Measurements from ENCODE around the gene TNRC18. TPM values are rescaled to one million over a fixed set of nuclear protein-coding genes. Genes with fewer than 3 reads are reported as not detected.

TNRC18 gene
- total and polyA plus RNA-seq, 9 of the 15 experiments (the other 6 are each of a cell fraction or from before 2014, with no cell fraction given): 0.03 to 43.2 (median 18.0) TPM

DNA sequence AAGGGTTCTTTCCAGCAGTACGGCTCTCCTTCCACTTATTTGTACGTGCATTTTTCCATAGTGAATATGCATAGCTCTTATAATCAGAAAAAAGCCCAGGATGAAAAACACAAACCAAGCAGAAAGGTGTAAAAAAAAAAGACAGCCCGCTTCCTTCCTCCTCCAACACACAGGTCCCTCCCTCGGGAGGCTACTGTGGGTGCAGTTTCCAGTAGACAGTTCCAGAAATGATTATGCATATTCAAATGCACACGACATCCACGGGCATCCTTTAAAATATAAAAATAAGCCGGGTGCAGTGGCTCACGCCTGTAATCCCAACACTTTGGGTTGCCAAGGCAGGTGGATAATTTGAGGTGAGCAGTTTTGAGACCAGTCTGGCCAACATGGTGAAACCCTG is 59.9 kb downstream of the TNRC18 start:
- no peaks in the 10 kb centered on the region for H3K27me3 ChIP-seq (ENCODE audit: control insufficient read depth in 2 of 2, insufficient read depth in 2 of 2, low read length in 2 of 2)
- H3K36me3 ChIP-seq (ENCODE audit: control insufficient read depth, insufficient read depth, low read length): peaks cover 34% of the 10 kb centered on the region; the same call in 2 of the 3 replicates
- no TSS peak for BruUV-seq (replicated peaks)
- ChIA-PET CTCF (ENCODE audit: low intra/inter-chr PET ratio) (no interaction called here), POLR2A (interaction anchor here (0.6 kb wide), 2 partner anchors 17 to 108 kb away, joined by 3 read pairs; no protein-coding TSS in a partner anchor)
- H4K20me1 ChIP-seq (replicated peaks; ENCODE audit: control insufficient read depth, insufficient read depth, low read length): no peaks in the 10 kb centered on the region
- no peaks in the 10 kb centered on the region for H3K4me1 ChIP-seq (replicated peaks in 1 of 2; ENCODE audit: control insufficient read depth in 2 of 2, insufficient read depth in 2 of 2, low read length in 2 of 2)
- in situ Hi-C loops (cut with MboI): no loop called here
- no peak overlapping the region for H3K9ac ChIP-seq (ENCODE audit: insufficient read depth in 1 of 2, low read depth in 2 of 2, low read length in 2 of 2)
- ATAC-seq: no peak
- 95% methylated on average over 8 of the region's 8 CpGs for WGBS (ENCODE audit: insufficient coverage, low coverage, missing lambda C conversion rate)
- H3K27ac ChIP-seq (ENCODE audit: extremely low read depth, low read depth, low read length): no peak overlapping the region
- intact Hi-C loops (cut with micrococcal nuclease): loop anchor here (10.0 kb wide), 1 partner anchor 341 kb away; no protein-coding TSS in a partner anchor
- no peaks in the 10 kb centered on the region for H3K9me1 ChIP-seq (ENCODE audit: control insufficient read depth, insufficient read depth, low read length)
- no peak for DNase-seq (ENCODE audit: extremely low read depth in 1 of 4, low spot score in 3 of 4)
- no peak overlapping the region for H2AFZ ChIP-seq (ENCODE audit: low read depth, low read length)
- no peak for TF ChIP-seq EHMT2 (IDR thresholded peaks at IDR 0.05)
- no peak for TF ChIP-seq CREBBP (IDR thresholded peaks at IDR 0.05; ENCODE audit: low read depth, low read length)
- TF ChIP-seq CCAR2 (IDR thresholded peaks at IDR 0.05; ENCODE audit: low read depth, low read length): no peak
- no peak for TF ChIP-seq TEAD2 (tag; IDR thresholded peaks at IDR 0.05)
- TF ChIP-seq ARHGAP35 (IDR thresholded peaks at IDR 0.05; ENCODE audit: partially characterized antibody): no peak
- no peak for TF ChIP-seq ZNF253 (CRISPR knock-in tag; conservative IDR thresholded peaks at IDR 0.05)
- TF ChIP-seq, protein P1, sequence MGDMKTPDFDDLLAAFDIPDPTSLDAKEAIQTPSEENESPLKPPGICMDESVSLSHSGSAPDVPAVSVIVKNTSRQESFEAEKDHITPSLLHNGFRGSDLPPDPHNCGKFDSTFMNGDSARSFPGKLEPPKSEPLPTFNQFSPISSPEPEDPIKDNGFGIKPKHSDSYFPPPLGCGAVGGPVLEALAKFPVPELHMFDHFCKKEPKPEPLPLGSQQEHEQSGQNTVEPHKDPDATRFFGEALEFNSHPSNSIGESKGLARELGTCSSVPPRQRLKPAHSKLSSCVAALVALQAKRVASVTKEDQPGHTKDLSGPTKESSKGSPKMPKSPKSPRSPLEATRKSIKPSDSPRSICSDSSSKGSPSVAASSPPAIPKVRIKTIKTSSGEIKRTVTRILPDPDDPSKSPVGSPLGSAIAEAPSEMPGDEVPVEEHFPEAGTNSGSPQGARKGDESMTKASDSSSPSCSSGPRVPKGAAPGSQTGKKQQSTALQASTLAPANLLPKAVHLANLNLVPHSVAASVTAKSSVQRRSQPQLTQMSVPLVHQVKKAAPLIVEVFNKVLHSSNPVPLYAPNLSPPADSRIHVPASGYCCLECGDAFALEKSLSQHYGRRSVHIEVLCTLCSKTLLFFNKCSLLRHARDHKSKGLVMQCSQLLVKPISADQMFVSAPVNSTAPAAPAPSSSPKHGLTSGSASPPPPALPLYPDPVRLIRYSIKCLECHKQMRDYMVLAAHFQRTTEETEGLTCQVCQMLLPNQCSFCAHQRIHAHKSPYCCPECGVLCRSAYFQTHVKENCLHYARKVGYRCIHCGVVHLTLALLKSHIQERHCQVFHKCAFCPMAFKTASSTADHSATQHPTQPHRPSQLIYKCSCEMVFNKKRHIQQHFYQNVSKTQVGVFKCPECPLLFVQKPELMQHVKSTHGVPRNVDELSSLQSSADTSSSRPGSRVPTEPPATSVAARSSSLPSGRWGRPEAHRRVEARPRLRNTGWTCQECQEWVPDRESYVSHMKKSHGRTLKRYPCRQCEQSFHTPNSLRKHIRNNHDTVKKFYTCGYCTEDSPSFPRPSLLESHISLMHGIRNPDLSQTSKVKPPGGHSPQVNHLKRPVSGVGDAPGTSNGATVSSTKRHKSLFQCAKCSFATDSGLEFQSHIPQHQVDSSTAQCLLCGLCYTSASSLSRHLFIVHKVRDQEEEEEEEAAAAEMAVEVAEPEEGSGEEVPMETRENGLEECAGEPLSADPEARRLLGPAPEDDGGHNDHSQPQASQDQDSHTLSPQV (IDR thresholded peaks at IDR 0.05): no peak
- no peak for TF ChIP-seq BCOR (IDR thresholded peaks at IDR 0.05)
- no peak for TF ChIP-seq RFX5 (IDR thresholded peaks at IDR 0.05; ENCODE audit: low read depth, low read length)
- H3K4me3 ChIP-seq: no peak overlapping the region
- no peak overlapping the region for H3K4me2 ChIP-seq (ENCODE audit: insufficient read depth, low read length)
- 0 out of 3 replicates have a peak, but pooled peaks cover 3% of the 10 kb centered on the region for H3K79me2 ChIP-seq (ENCODE audit: control insufficient read depth, insufficient read depth, low read length)
- no peaks in the 10 kb centered on the region for H3K9me3 ChIP-seq (replicated peaks; ENCODE audit: control insufficient read depth, insufficient read depth, low read depth, low read length)
- no peak for FAIRE-seq
